ENCODE data around the gene GALNT13. TPM values are rescaled to one million over a fixed set of nuclear protein-coding genes. Genes with fewer than 3 reads are reported as not detected.
"Not testable (repeated sequence)": the region's sequence is repeated elsewhere in the genome, so short reads cannot be mapped to it uniquely, and the experiment has no call there.

Gene GALNT13
- total RNA-seq, 3 donors from 2014 or later = 0.33 to 17.3 (median 0.44) TPM

DNA sequence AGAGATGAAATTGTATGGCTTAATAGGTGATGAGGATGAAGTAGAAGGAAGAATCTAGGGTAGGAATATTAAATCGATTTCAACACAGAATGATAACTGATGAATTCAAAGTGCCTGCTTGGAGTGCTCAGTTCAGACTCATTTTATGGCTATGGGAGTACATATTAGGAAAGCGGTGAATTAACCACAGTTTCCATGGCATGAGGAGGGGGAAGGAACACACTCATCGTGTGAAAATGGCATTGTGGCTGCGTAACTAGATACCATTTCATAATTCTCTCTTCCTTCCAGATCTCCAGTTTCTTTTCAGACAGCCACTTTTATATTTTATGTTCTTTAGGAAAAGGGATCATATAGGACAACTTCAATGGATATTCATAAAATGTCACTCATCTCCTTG is 594.5 kb downstream of the GALNT13 start:
- no peaks in the 10 kb centered on the region for H3K27me3 ChIP-seq
- no peaks in the 10 kb centered on the region for H3K4me1 ChIP-seq
- intact Hi-C loops (cut with DNase I; ENCODE audit: low total_unique reads) = no loop called here
- no peak overlapping the region for H3K4me3 ChIP-seq
- no peaks in the 10 kb centered on the region for H3K9me3 ChIP-seq
- TF ChIP-seq, protein P1, sequence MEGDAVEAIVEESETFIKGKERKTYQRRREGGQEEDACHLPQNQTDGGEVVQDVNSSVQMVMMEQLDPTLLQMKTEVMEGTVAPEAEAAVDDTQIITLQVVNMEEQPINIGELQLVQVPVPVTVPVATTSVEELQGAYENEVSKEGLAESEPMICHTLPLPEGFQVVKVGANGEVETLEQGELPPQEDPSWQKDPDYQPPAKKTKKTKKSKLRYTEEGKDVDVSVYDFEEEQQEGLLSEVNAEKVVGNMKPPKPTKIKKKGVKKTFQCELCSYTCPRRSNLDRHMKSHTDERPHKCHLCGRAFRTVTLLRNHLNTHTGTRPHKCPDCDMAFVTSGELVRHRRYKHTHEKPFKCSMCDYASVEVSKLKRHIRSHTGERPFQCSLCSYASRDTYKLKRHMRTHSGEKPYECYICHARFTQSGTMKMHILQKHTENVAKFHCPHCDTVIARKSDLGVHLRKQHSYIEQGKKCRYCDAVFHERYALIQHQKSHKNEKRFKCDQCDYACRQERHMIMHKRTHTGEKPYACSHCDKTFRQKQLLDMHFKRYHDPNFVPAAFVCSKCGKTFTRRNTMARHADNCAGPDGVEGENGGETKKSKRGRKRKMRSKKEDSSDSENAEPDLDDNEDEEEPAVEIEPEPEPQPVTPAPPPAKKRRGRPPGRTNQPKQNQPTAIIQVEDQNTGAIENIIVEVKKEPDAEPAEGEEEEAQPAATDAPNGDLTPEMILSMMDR (IDR thresholded peaks at IDR 0.05) = no peak
- TF ChIP-seq POLR2A (IDR thresholded peaks at IDR 0.05) = no peak
- TF ChIP-seq POLR2AphosphoS5 (IDR thresholded peaks at IDR 0.05) = no peak
- H3K36me3 ChIP-seq = no peaks in the 10 kb centered on the region
- no peak for DNase-seq (ENCODE audit: low spot score in 2 of 2)
- H3K27ac ChIP-seq = no peak overlapping the region

DNA sequence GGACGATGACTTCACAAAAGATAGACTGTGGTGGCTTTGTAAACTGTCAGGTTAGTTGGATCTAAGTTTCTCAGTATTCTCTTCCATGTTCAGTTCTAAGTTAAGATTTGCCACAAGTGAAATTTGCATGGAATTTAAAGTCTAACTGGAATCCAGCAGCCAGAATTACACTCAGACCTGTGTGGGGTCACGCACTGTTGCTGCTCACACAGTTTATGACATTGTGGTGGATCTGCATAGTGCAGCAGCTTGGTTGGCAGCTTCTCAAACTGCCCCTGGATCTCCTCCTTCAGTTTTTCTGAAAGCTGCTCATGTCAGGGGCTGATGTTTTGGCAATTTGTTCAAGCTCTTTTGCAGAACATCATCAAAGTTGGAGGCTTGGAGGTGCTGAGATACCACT is 598.7 kb downstream of the GALNT13 start:
- H3K27ac ChIP-seq = no peak overlapping the region
- no peaks in the 10 kb centered on the region for H3K9me3 ChIP-seq
- no peak overlapping the region for H3K4me3 ChIP-seq
- H3K27me3 ChIP-seq = no peaks in the 10 kb centered on the region
- H3K4me1 ChIP-seq = no peaks in the 10 kb centered on the region
- no peak for DNase-seq (ENCODE audit: low spot score in 2 of 2)
- H3K36me3 ChIP-seq = no peaks in the 10 kb centered on the region
- intact Hi-C loops (cut with DNase I; ENCODE audit: low total_unique reads) = no loop called here
- no peak for TF ChIP-seq POLR2AphosphoS5 (IDR thresholded peaks at IDR 0.05)
- TF ChIP-seq, protein P1 (IDR thresholded peaks at IDR 0.05) = no peak
- TF ChIP-seq POLR2A (IDR thresholded peaks at IDR 0.05) = no peak

DNA sequence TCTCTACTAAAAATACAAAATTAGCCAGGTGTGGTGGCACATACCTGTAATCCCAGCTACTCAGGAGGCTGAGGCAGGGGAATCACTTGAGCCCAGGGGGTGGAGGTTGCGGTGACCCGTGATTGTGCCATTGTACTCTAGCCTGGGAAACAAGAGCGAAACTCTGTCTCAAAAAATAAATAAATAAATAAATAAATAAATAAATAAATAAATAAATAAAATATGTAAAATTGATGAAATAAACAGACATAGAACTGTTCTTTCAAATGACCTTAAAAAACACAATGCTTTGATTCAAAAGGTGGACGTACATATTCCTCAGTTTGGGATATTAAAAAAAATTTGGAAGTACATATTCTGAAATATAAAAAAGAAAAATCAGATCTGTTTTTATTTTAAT is 599.8 kb downstream of the GALNT13 start:
- H3K9me3 ChIP-seq; H3K27me3 ChIP-seq; H3K4me3 ChIP-seq; intact Hi-C loops (cut with DNase I; ENCODE audit: low total_unique reads); DNase-seq (ENCODE audit: low spot score in 2 of 2); H3K27ac ChIP-seq; H3K4me1 ChIP-seq; H3K36me3 ChIP-seq: not testable (repeated sequence)

DNA sequence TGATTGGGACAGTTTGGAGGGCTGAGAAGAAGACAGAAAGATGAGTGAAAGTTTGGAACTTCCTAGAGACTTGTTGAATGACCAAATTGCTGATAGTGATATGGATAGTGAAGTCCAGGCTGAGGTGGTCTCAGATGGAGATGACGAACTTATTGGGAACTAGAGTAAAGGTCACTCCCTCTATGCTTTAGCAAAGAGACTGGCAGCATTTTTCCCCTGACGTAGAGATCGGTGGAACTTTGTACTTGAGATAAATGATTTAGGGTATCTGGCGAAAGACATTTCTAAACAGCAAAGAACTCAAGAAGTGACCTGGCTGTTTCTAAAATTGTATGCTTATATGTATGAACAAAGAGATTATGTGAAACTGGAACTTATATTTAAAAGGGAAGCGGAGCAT is 605.6 kb downstream of the GALNT13 start:
- no peaks in the 10 kb centered on the region for H3K9me3 ChIP-seq

DNA sequence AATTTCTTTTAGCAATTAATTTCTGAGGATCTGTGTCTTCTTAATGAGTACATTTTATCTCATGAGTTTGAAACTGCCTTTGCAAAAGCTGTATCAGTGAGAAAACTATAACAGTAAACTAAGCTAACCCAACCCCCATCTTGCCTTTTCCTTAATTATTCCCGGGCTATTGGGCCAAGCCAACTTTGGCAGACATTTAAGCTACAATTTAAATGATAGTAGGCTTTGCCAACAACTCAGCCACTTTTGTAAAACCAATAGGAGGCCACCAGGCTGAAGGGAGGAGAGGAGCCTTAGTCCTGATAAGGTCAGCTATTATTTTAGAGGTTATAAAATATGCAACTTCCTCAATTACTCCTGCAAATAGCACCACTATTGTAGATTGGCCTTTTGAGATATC is 608.8 kb downstream of the GALNT13 start:
- Histone ChIP-seq H3K36me3 (no peaks in the 10 kb centered on the region), H3K9me3 (no peaks in the 10 kb centered on the region), H3K27ac (no peak overlapping the region), H3K27me3 (no peaks in the 10 kb centered on the region), H3K4me3 (no peak overlapping the region), H3K4me1 (no peaks in the 10 kb centered on the region)
- TF ChIP-seq POLR2AphosphoS5 (IDR thresholded peaks at IDR 0.05) (no peak), POLR2A (IDR thresholded peaks at IDR 0.05) (no peak)
- TF ChIP-seq, protein P1 (IDR thresholded peaks at IDR 0.05) = no peak
- intact Hi-C loops (cut with DNase I; ENCODE audit: low total_unique reads) = no loop called here
- DNase-seq (ENCODE audit: low spot score in 2 of 2) = no peak

More for the DNA sequence above, 605.6 kb downstream of the GALNT13 start:
- H3K27ac ChIP-seq = no peak overlapping the region
- no peaks in the 10 kb centered on the region for H3K36me3 ChIP-seq
- DNase-seq (ENCODE audit: low spot score in 2 of 2) = no peak
- no peaks in the 10 kb centered on the region for H3K27me3 ChIP-seq
- TF ChIP-seq POLR2A (IDR thresholded peaks at IDR 0.05) = no peak
- no peak for TF ChIP-seq POLR2AphosphoS5 (IDR thresholded peaks at IDR 0.05)
- TF ChIP-seq, protein P1 (IDR thresholded peaks at IDR 0.05) = no peak
- no peak overlapping the region for H3K4me3 ChIP-seq
- intact Hi-C loops (cut with DNase I; ENCODE audit: low total_unique reads) = no loop called here
- no peaks in the 10 kb centered on the region for H3K4me1 ChIP-seq

DNA sequence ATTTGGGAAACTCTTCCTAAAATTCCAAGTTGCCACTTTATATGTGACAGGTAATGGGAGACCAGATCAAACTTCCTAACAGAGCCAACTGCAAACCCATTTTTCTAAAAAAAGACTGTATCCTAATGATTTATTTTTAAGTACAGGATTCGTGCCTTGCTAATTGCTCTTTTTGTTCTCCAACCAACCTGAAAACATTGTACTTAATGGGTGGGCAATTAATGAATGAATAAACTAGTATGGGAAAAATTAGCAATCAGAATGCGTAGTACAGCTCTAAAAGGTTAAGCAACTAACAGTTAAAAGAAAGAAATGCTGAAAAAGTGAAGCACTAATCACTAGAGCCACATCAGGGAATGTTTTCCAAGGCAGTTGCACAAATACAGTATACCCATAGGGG is 609.6 kb downstream of the GALNT13 start:
- Histone ChIP-seq H3K27ac (no peak overlapping the region), H3K9me3 (no peaks in the 10 kb centered on the region), H3K4me3 (no peak overlapping the region), H3K36me3 (no peaks in the 10 kb centered on the region), H3K27me3 (no peaks in the 10 kb centered on the region), H3K4me1 (no peaks in the 10 kb centered on the region)
- intact Hi-C loops (cut with DNase I; ENCODE audit: low total_unique reads) = no loop called here
- DNase-seq (ENCODE audit: low spot score in 2 of 2) = no peak
- no peak for TF ChIP-seq POLR2AphosphoS5 (IDR thresholded peaks at IDR 0.05)
- TF ChIP-seq, protein P1 (IDR thresholded peaks at IDR 0.05) = no peak
- no peak for TF ChIP-seq POLR2A (IDR thresholded peaks at IDR 0.05)

Measured in breast epithelium (tissue), 4 donors.